Upper lobe of right lung (tissue), 1 donor: ENCODE measurements around the gene TMEM178B. TPM values are rescaled to one million over a fixed set of nuclear protein-coding genes. Genes with fewer than 3 reads are reported as not detected.

Source experiments
- ATAC-seq: fragments of 200-7000 bp; cut with Tn5 transposase; one replicate; pipeline ENCODE4 v1.9.1; 2020; ENCODE audit warnings: mild to moderate bottlenecking, moderate library complexity
- DNase-seq: peaks from one replicate; pipeline ENCODE4 v3.0.0-alpha.2; 2020
- H3K27ac ChIP-seq: fragments of 200-600 bp; one replicate; pipeline ENCODE4 v1.8.0; 2022
- H3K27me3 ChIP-seq: fragments of 200-600 bp; one replicate; pipeline ENCODE4 v1.8.0; 2022; ENCODE audit warnings: mild to moderate bottlenecking
- H3K36me3 ChIP-seq: fragments of 200-600 bp; one replicate; pipeline ENCODE4 v1.8.0; 2022
- H3K4me1 ChIP-seq: fragments of 200-600 bp; one replicate; pipeline ENCODE4 v1.8.0; 2022
- H3K4me3 ChIP-seq: fragments of 200-600 bp; one replicate; pipeline ENCODE4 v1.8.0; 2022; ENCODE audit warnings: mild to moderate bottlenecking
- H3K9me3 ChIP-seq: fragments of 200-600 bp; one replicate; pipeline ENCODE4 v1.8.0; 2022
- intact Hi-C: fragments of 100-400 bp; cut with DNase I; formaldehyde crosslinking; loops from one replicate; pipeline ENCODE4 v1.11.0; 2022
- total RNA-seq: library from RNA; stranded (reverse); fragmentation: NEBNext Ultra II Directional; extraction: Animal tissue kit (Norgen Biotek cat#: 25700); gene quantifications from one replicate; pipeline ENCODE4 v1.2.1, GENCODE V29; 2021
- TF ChIP-seq, protein P1 (sequence below): fragments of 200-600 bp; IDR thresholded peaks from one replicate; pipeline ENCODE4 v1.8.0; 2022; ENCODE audit warnings: antibody characterized with exemption
- donor health status: DM: no; HTN: yes; CAD: no; lungs with severe emphysema.

Gene TMEM178B
- total RNA-seq, 1 donor from 2014 or later = 1.4 TPM

DNA sequence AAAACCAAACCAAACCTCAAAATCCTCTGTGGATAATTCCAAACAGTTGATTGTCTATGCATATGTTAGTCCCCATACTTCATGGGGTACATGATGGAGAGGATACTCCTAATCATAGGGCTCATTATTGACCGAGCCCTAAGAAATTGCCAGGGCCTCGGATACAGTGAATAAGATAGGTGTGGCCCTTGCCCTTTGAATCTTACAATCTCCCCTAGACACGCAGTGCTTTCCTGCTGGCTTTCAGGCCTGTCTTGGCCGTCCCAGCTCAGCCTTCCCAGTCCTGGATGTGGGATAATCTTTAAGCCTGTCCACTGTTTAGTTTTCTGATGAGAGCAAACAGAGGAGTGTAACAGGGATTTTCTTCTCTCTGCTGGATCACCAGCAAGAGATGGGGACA is 161.8 kb downstream of the TMEM178B start:
- no peaks in the 10 kb centered on the region for H3K36me3 ChIP-seq
- H3K4me1 ChIP-seq = no peaks in the 10 kb centered on the region
- DNase-seq (no peak), ATAC-seq (no peak)
- no peak overlapping the region for H3K4me3 ChIP-seq
- TF ChIP-seq, protein P1, sequence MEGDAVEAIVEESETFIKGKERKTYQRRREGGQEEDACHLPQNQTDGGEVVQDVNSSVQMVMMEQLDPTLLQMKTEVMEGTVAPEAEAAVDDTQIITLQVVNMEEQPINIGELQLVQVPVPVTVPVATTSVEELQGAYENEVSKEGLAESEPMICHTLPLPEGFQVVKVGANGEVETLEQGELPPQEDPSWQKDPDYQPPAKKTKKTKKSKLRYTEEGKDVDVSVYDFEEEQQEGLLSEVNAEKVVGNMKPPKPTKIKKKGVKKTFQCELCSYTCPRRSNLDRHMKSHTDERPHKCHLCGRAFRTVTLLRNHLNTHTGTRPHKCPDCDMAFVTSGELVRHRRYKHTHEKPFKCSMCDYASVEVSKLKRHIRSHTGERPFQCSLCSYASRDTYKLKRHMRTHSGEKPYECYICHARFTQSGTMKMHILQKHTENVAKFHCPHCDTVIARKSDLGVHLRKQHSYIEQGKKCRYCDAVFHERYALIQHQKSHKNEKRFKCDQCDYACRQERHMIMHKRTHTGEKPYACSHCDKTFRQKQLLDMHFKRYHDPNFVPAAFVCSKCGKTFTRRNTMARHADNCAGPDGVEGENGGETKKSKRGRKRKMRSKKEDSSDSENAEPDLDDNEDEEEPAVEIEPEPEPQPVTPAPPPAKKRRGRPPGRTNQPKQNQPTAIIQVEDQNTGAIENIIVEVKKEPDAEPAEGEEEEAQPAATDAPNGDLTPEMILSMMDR = no peak
- intact Hi-C loops = no loop called here
- H3K27me3 ChIP-seq = no peaks in the 10 kb centered on the region
- H3K27ac ChIP-seq = no peak overlapping the region
- no peaks in the 10 kb centered on the region for H3K9me3 ChIP-seq

DNA sequence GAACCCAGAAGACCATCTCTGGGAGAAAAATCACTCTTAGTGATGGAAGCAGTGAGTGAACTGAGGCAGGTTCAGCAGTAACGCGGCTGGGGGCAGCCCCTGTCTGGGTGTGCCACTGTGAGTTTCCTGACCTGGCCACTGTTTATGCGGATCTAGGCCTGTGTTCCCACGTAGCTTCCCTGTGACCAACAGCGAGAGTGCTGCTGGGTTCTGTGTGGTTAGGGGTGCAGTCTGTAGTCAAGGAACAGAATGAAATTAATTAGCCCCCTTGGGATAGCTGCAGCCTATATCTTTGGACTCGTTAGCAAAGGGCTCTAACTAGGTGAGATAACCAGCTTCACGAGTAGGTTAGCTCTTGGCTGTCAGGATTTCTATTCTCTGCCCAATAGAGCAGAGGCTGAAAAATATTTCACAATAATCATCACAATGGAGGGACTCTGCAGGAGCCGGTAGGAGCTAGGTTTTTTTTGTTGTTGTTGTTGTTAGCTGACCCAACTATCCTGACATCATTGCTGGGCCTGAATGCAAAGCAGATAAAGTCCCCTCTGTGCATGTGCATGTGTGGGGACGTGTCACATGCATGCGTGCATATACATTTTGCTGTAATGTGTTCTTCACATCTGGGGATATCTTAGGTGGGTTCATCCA is 164.9 kb downstream of the TMEM178B start:
- Histone ChIP-seq H3K9me3 (no peaks in the 10 kb centered on the region), H3K27me3 (no peaks in the 10 kb centered on the region), H3K27ac (no peak overlapping the region), H3K4me1 (no peaks in the 10 kb centered on the region), H3K4me3 (no peak overlapping the region), H3K36me3 (no peaks in the 10 kb centered on the region)
- TF ChIP-seq, protein P1 = no peak
- intact Hi-C loops = no loop called here
- ATAC-seq (no peak), DNase-seq (no peak)

DNA sequence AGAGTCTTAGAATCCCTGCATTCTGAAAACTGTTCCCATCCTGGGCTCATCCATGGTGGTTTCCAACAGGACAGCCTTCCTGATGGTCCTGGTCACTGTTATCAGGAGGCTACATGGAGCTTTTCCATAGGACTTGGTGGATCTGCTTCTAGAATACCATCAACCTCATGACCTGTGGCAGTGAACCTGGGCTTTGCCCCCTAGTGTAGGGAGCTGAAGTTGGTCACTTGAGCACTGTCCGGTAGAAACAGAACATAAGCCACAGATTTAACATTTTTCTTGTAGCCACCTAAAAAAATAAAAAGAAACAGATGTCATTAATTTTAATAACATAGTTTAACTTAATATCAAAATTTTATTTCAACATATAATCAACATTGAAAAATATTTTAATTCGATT is 165.8 kb downstream of the TMEM178B start:
- H3K4me3 ChIP-seq = no peak overlapping the region
- TF ChIP-seq, protein P1 = no peak
- no peak overlapping the region for H3K27ac ChIP-seq
- ATAC-seq (no peak), DNase-seq (no peak)
- intact Hi-C loops = no loop called here
- H3K27me3 ChIP-seq = no peaks in the 10 kb centered on the region
- no peaks in the 10 kb centered on the region for H3K9me3 ChIP-seq
- no peaks in the 10 kb centered on the region for H3K4me1 ChIP-seq
- H3K36me3 ChIP-seq = no peaks in the 10 kb centered on the region

DNA sequence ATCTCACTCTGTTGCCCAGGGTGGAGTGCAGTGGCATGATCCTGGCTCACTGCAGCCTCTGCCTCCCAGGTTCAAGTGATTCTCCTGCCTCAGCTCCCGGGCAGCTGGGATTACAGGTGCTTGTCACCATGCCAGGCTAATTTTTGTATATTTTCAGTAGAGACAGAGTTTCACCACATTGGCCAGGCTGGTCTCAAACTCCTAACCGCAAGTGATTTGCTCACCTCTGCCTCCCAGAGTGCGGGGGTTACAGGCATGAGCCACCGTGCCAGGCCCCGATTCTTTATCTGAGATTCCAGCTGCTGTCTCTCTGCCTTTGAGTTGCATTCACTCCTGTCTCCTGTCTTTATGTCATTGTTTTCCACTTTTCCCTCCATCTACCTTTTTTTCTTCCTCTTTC is 168.7 kb downstream of the TMEM178B start:
- H3K36me3 ChIP-seq = no peaks in the 10 kb centered on the region
- H3K9me3 ChIP-seq = no peaks in the 10 kb centered on the region
- no peak overlapping the region for H3K27ac ChIP-seq
- intact Hi-C loops = no loop called here
- ATAC-seq = no peak
- no peak overlapping the region for H3K4me3 ChIP-seq
- TF ChIP-seq, protein P1 = no peak
- H3K27me3 ChIP-seq = no peaks in the 10 kb centered on the region
- no peak for DNase-seq
- H3K4me1 ChIP-seq = no peaks in the 10 kb centered on the region

DNA sequence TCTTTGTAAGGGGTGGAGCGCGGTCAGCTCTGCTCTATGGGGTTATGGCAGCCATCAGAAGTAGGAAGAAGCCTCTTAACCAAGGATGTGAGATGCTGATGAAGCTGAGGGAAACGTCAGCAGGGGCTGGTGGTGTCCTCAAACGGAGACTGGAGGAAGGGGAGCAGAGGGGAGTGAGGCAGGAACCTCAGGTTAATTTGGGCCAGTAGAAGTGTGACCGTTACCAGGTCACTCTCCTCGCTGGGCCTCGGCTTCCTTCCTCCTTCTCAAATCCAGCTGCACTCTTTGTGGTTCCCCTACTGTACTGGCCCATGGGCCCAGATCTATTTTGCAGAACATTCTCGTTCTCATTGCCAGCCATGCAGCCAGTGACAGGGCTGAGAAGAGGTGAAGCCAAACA is 169.5 kb downstream of the TMEM178B start:
- Histone ChIP-seq H3K27me3 (no peaks in the 10 kb centered on the region), H3K9me3 (no peaks in the 10 kb centered on the region), H3K4me1 (no peaks in the 10 kb centered on the region), H3K4me3 (no peak overlapping the region), H3K27ac (no peak overlapping the region), H3K36me3 (no peaks in the 10 kb centered on the region)
- intact Hi-C loops = no loop called here
- no peak for ATAC-seq
- TF ChIP-seq, protein P1 = no peak
- no peak for DNase-seq

DNA sequence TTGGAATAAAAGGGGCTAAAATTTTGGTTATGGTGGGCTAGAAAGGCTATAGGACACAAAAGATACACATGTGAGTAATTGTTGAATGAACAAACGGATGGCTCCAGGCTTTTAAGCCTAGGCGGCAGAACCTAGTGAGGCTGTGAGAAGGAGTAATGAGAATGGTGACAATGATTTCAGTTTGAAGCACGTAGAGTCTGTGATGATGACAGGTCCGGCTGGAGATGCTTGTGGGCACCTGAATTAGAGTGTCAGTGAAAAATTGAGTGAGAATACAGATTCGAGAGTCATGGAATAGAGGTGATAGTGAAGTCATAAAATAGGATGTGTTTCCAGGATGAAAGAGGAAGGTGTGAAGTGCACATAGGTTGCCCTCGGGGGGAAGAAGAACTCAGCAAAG is 170.6 kb downstream of the TMEM178B start:
- TF ChIP-seq, protein P1 = no peak
- DNase-seq = no peak
- ATAC-seq = no peak
- Histone ChIP-seq H3K4me3 (no peak overlapping the region), H3K36me3 (no peaks in the 10 kb centered on the region), H3K4me1 (no peaks in the 10 kb centered on the region), H3K27me3 (no peaks in the 10 kb centered on the region), H3K9me3 (no peaks in the 10 kb centered on the region), H3K27ac (no peak overlapping the region)
- intact Hi-C loops = no loop called here
